ENCODE data around the gene LPAR6. TPM values are rescaled to one million over a fixed set of nuclear protein-coding genes. Genes with fewer than 3 reads are reported as not detected.

LPAR6 gene
- total RNA-seq, 1 experiment from 2014 or later = 3.6 TPM

DNA sequence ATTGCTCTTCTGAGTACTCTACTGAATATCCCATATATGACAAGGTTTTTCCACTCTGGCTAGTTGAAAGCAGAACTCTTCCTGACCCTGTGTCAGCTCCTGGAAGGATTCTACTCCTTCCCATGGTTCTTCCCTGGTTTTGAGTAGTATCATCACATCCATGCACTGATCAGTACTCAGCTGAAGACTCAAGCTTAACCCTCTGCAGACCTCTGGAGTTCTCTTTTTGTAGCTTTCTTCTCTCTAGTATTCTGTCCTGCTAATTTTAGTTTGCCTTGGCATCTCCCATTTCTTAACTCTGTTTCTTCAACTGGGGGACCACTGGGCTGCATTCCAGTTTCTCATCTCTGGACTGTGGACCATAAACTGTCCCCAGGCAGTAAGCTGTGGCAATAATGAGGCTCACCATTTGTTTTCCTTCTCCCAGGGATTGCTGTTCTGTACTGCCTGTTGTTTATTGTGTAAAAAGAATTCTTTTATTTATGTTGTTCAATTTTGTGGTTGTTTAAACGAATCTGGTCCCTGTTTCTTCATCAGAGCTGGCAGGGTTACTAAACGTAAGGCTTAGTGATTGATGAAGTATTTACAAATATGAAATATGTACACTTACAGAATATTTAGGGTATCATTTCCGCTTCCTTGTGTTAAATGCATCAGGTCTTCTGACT is 19.7 kb downstream of the LPAR6 start:
- no peak for DNase-seq
- no peaks in the 10 kb centered on the region for H3K79me2 ChIP-seq (ENCODE audit: low read length)
- no peaks in the 10 kb centered on the region for H3K9me3 ChIP-seq (ENCODE audit: low read length)
- POLR2A ChIA-PET (ENCODE audit: unreplicated experiment) = no interaction called here
- no peak overlapping the region for H3K4me2 ChIP-seq (ENCODE audit: low read length)
- H4K20me1 ChIP-seq (ENCODE audit: low read length) = no peaks in the 10 kb centered on the region
- H3K27ac ChIP-seq (ENCODE audit: low read length) = no peak overlapping the region
- no peaks in the 10 kb centered on the region for H3K9me2 ChIP-seq (replicated peaks; ENCODE audit: low read length)
- ATAC-seq = no peak
- CTCF ChIA-PET = no interaction called here
- H3K4me3 ChIP-seq (ENCODE audit: low read length) = no peak overlapping the region
- no peaks in the 10 kb centered on the region for H3K4me1 ChIP-seq (ENCODE audit: insufficient read depth, low read length)
- TF ChIP-seq CTCF (conservative IDR thresholded peaks at IDR 0.05; ENCODE audit: low read depth, low read length) = no peak
- no peak for TF ChIP-seq EZH2 (IDR thresholded peaks at IDR 0.05; ENCODE audit: low read length, unreplicated experiment)
- no peak for TF ChIP-seq EZH2phosphoT487 (IDR thresholded peaks at IDR 0.05; ENCODE audit: borderline replicate concordance, low read length)
- H2AFZ ChIP-seq (ENCODE audit: low read length) = no peak overlapping the region
- no peaks in the 10 kb centered on the region for H3K36me3 ChIP-seq (ENCODE audit: low read depth, low read length)
- H3K9ac ChIP-seq (ENCODE audit: low read length) = no peak overlapping the region
- intact Hi-C loops (cut with micrococcal nuclease) = no loop called here
- no peaks in the 10 kb centered on the region for H3F3A ChIP-seq (ENCODE audit: low read length, unreplicated experiment)
- no peaks in the 10 kb centered on the region for H3K27me3 ChIP-seq (ENCODE audit: low read length)
- BruUV-seq (replicated peaks) = no TSS peak

GRCh38 chr13:48391257-48391656 is 21.7 kb downstream of the LPAR6 start:
- Histone ChIP-seq H3K27ac (ENCODE audit: low read length) (no peak overlapping the region), H4K20me1 (ENCODE audit: low read length) (no peaks in the 10 kb centered on the region), H3K4me1 (ENCODE audit: insufficient read depth, low read length) (no peaks in the 10 kb centered on the region), H3K4me3 (ENCODE audit: low read length) (no peak overlapping the region), H3K9ac (ENCODE audit: low read length) (no peak overlapping the region), H3K4me2 (ENCODE audit: low read length) (no peak overlapping the region), H3K9me2 (replicated peaks; ENCODE audit: low read length) (no peaks in the 10 kb centered on the region), H3K79me2 (ENCODE audit: low read length) (no peaks in the 10 kb centered on the region), H2AFZ (ENCODE audit: low read length) (no peak overlapping the region), H3K9me3 (ENCODE audit: low read length) (no peaks in the 10 kb centered on the region), H3F3A (ENCODE audit: low read length, unreplicated experiment) (no peaks in the 10 kb centered on the region), H3K36me3 (ENCODE audit: low read depth, low read length) (no peaks in the 10 kb centered on the region), H3K27me3 (ENCODE audit: low read length) (no peaks in the 10 kb centered on the region)
- POLR2A ChIA-PET (ENCODE audit: unreplicated experiment) = no interaction called here
- CTCF ChIA-PET = interaction anchor here (0.8 kb wide), 1 partner anchor 189 kb away, joined by 10 read pairs; no protein-coding TSS in a partner anchor
- intact Hi-C loops (cut with micrococcal nuclease) = no loop called here
- no peak for TF ChIP-seq EZH2 (IDR thresholded peaks at IDR 0.05; ENCODE audit: low read length, unreplicated experiment)
- no peak for TF ChIP-seq CTCF (conservative IDR thresholded peaks at IDR 0.05; ENCODE audit: low read depth, low read length)
- no peak for TF ChIP-seq EZH2phosphoT487 (IDR thresholded peaks at IDR 0.05; ENCODE audit: borderline replicate concordance, low read length)
- ATAC-seq (no peak), DNase-seq (no peak)
- no TSS peak for BruUV-seq (replicated peaks)

- POLR2A ChIA-PET (ENCODE audit: unreplicated experiment) = no interaction called here
- CTCF ChIA-PET = no interaction called here
- H3K9me3 ChIP-seq (ENCODE audit: low read length) = no peaks in the 10 kb centered on the region
- H3K4me3 ChIP-seq (ENCODE audit: low read length) = no peak overlapping the region
- no peaks in the 10 kb centered on the region for H3K79me2 ChIP-seq (ENCODE audit: low read length)
- intact Hi-C loops (cut with micrococcal nuclease) = no loop called here
- H3K4me2 ChIP-seq (ENCODE audit: low read length) = no peak overlapping the region
- no peak overlapping the region for H2AFZ ChIP-seq (ENCODE audit: low read length)
- ATAC-seq = no peak
- H3K27me3 ChIP-seq (ENCODE audit: low read length) = no peaks in the 10 kb centered on the region
- no peak for DNase-seq
- no peaks in the 10 kb centered on the region for H3K36me3 ChIP-seq (ENCODE audit: low read depth, low read length)
- TF ChIP-seq CTCF (conservative IDR thresholded peaks at IDR 0.05; ENCODE audit: low read depth, low read length) (no peak), EZH2phosphoT487 (IDR thresholded peaks at IDR 0.05; ENCODE audit: borderline replicate concordance, low read length) (no peak), EZH2 (IDR thresholded peaks at IDR 0.05; ENCODE audit: low read length, unreplicated experiment) (no peak)
- H3K4me1 ChIP-seq (ENCODE audit: insufficient read depth, low read length) = no peaks in the 10 kb centered on the region
- no peaks in the 10 kb centered on the region for H3K9me2 ChIP-seq (replicated peaks; ENCODE audit: low read length)
- H4K20me1 ChIP-seq (ENCODE audit: low read length) = no peaks in the 10 kb centered on the region
- H3K27ac ChIP-seq (ENCODE audit: low read length) = no peak overlapping the region
- no peak overlapping the region for H3K9ac ChIP-seq (ENCODE audit: low read length)
- BruUV-seq (replicated peaks) = no TSS peak
- H3F3A ChIP-seq (ENCODE audit: low read length, unreplicated experiment) = no peaks in the 10 kb centered on the region
These were observed 26.1 kb downstream of the LPAR6 start for GRCh38 chr13:48386816-48387215.

Measured in PC-3 (cell line).